T-helper 2 cell (primary cell): Measurements from ENCODE around the gene HSPA1L.
"Not testable (repeated sequence)": the region's sequence is repeated elsewhere in the genome, so short reads cannot be mapped to it uniquely, and the experiment has no call there.

Experiments
- DNase-seq, 5 experiments: peaks; one replicate each; pipeline versions ENCODE4 v3.0.0 to v3.0.0-alpha.2; 2012 to 2022
- total RNA-seq, 2 donors: gene quantifications; one replicate each; lab custom pipeline; 2026; lab: John Stamatoyannopoulos, UW

The HSPA1L gene
- 4.4 to 14.1 reads per million in 2 donors for total RNA-seq

DNA sequence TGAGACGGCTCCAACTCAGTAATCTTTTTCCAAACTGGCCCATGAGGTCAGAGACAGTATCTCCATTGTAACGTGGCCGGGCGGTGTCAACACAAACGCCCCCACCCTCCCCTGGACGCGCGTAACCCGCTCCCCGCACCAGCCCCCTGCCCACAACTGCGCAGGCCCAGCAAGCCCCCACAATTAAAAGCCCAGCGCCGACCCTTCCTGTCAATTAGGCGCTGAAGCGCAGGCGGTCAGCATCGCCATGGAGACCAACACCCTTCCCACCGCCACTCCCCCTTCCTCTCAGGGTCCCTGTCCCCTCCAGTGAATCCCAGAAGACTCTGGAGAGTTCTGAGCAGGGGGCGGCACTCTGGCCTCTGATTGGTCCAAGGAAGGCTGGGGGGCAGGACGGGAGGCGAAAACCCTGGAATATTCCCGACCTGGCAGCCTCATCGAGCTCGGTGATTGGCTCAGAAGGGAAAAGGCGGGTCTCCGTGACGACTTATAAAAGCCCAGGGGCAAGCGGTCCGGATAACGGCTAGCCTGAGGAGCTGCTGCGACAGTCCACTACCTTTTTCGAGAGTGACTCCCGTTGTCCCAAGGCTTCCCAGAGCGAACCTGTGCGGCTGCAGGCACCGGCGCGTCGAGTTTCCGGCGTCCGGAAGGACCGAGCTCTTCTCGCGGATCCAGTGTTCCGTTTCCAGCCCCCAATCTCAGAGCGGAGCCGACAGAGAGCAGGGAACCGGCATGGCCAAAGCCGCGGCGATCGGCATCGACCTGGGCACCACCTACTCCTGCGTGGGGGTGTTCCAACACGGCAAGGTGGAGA is at the start of gene HSPA1L, which contains the start of gene HSPA1A:
Gene HSPA1L, minus strand, starts transcription at position 259 of the 814 bp plus-strand sequence. CDS start 3,311 bp downstream, outside the sequence.
Gene HSPA1A, plus strand, starts transcription at position 519 of the 814 bp plus-strand sequence. Its CDS starts 214 bp downstream, at position 733.
- DNase-seq = peak in 4 of 5 experiments; percentile 34 to 84 (median 43)

DNA sequence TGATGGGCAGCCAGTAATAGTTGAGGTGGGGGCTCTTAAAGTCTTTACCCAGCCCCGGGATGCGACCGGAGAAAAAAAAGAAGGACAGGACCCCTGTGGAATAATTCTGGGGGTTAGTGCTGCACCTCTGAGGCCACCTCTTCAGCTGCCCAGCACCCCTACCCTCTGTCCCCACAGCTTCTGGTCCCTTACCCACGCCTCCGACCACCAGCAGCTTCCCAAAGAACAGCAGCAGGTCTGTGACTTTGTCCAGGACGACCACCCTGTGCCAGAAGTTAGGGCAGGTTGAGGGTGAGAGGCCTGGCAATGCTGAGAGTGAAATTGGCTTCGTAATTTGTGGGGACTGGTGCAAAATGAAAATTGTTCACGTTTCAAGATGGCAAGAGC is 49.7 kb upstream of the HSPA1L start:
- DNase-seq = no peak

DNA sequence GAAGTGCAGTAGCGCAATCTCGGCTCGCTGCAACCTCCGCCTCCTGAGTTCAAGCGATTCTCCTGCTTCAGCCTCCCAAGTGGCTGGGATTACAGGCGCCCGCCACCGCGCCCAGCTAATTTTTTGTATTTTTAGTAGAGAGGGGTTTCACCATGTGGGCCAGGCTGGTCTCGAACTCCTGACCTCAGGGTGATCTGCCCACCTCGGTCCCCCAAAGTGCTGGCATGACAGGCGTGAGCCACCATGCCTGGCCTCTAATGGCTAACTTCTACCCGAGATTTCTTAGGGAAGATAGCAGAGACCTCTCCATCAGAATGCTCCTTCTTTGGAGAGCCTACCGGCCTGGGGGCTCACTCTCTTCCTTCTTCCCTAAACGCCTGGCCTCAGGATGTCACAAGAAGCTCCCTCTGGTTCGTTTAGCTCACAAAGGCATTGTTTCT is 49.1 kb upstream of the HSPA1L start:
- not testable (repeated sequence) for DNase-seq

DNA sequence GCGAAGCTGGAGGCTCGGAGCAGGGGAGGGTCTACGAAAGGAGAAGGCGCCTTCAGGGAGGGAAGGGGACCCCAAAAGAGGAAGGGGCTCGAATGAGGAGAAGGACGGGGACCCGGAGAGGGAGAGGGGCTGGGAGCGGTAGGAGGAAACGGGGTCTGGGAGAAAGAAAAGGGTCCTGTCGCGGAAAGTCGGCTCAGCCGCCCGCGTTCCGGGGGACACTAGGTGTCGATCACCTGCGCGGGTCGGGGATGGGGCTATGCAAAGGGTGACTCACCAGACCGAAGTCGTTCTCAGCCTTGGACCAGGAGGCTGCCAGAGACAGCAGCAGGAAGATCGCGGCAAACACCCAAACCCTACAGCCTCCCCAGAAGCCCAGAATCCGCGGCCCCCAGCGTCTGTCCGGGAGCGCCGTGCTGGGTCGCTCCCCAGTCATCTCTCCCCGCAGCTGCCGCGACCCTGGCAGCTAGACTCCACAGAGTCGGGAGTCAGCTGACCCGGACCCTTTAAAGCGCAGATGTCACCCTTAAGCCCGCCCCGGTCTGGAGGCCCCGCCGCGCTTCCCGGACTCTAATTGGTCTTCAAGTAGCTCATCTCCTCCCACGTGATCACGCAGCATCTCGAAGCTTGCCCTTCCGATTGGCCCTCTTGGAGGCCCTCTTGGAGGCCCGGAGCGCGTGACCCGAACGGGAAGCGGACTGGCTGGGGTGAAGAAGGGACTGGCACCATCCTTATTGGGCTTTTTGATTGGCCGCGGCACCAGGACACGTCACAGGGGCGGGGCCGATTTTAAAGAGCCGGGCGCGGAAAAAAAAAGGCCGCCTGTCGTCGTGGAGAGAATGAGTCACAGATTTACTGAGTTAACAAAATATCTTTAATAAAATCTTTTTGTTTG is 47.5 kb upstream of the HSPA1L start, which contains the start of gene NEU1:
Gene NEU1, minus strand, starts transcription at position 478 of the 892 bp plus-strand sequence. Its CDS starts 45 bp downstream, at position 433.
- peak; percentile 97 to 100 (median 100) for DNase-seq

DNA sequence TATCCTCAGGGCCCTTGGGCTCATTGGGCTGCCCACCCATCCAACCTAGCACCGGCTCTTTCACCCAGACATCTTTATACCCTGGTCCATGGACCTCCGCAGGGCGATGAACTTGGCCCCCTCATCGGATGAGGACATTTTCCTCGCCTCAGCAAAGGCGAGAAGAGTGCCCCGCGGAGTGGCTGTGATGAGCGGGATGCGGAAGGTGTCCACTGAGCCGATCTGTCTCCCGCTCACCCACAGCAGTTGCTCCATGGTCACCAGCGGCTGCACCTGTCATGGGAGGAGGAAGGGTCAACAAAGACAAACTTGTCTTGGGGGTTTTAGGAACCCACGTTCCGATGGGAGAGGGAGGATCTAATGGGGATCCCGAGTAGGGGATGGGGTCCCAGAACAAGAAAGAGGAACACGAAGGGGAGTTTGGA is 46.8 kb upstream of the HSPA1L start:
- no peak for DNase-seq

DNA sequence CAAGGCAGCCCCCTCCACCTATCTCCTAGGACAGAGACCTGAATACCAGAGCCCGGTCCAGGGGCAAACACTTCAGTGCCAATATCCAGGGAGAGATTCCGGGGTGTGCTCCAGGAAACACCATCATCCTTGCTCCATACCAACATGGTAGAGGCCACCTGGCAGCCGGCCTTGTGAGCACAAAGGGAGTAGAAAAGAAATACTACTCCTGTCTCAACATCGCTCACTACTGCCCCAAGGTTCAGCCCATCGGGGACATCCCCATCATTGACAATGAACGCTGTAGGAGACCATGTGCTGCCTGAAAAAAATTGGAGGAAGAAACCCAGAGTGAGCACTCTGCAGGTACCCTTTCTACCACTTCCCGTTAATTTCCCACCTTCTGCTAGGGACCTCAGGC is 46.1 kb upstream of the HSPA1L start:
- no peak for DNase-seq

DNA sequence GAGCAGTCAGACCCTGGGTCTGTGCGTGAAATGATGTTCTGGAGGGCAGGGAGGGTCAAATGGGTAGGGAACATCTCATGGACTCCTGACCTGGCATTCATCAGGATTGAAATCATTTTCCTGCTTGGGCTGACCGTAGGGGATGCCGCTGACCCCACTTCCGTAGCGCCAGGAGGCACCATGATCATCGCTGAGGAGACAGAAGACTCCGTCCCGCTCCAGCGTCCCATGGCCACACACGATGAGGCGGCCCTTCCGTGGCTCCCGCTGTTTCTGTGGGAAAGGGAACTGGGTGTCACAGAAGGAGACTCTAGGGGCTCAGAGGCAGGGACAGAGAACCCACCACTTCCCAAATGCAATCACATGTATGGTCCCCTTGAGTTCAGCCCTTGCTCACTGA is 45.3 kb upstream of the HSPA1L start:
- no peak for DNase-seq

DNA sequence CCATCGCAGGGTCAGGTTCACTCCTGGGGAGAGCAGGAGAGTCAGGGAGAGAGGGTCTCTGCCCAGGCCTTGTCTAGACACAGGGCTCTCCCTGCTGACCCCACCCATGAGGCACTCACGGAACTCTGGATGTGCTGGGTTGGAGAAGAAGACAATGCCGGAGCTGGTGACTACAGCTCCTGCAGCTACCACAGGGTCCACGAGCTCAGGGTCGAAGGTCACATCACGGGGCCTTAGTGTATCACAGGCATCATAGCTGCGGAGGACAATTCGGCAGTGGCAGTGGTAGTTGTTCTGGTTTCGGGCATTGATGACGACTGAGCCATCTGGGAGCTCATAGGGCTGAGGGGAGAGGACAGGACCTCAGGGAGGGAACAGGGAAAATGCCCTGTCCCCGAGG is 44.8 kb upstream of the HSPA1L start:
- DNase-seq = no peak

DNA sequence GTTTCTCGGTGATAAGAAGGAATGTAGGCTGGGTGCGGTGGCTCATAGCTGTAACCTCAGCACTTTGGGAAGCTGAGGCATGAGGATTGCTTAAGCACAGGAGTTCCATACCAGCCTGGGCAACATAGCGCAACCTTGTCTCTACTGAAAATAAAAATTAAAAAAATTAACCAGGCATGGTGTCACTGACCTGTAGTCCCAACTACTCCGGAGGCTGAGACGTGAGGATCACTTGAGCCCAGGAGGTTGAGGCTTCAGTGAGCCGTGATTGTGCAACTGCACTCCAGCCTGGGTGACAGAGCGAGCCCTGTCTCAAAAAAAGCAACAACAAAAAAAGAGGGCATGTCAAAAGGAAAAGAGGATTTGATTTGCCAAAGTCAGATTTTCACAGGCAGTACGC is 43.6 kb upstream of the HSPA1L start:
- no peak for DNase-seq

DNA sequence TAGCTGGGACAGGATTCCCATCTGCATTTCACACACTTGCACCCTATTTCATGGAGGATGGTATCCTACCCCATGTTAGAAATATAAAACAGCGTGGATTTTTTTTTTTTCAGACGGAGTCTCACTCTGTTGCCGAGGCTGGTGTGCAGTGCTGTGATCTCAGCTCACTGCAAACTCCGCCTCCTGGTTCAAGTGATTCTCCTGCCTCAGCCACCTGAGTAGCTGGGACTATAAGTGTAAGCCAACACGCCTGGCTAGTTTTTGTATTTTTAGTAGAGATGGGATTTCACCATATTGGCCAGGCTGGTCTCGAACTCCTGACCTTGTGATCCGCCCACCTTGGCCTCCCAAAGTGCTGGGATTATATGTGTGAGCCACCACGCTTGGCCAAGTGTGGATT is 42.7 kb upstream of the HSPA1L start:
- DNase-seq = not testable (repeated sequence)

DNA sequence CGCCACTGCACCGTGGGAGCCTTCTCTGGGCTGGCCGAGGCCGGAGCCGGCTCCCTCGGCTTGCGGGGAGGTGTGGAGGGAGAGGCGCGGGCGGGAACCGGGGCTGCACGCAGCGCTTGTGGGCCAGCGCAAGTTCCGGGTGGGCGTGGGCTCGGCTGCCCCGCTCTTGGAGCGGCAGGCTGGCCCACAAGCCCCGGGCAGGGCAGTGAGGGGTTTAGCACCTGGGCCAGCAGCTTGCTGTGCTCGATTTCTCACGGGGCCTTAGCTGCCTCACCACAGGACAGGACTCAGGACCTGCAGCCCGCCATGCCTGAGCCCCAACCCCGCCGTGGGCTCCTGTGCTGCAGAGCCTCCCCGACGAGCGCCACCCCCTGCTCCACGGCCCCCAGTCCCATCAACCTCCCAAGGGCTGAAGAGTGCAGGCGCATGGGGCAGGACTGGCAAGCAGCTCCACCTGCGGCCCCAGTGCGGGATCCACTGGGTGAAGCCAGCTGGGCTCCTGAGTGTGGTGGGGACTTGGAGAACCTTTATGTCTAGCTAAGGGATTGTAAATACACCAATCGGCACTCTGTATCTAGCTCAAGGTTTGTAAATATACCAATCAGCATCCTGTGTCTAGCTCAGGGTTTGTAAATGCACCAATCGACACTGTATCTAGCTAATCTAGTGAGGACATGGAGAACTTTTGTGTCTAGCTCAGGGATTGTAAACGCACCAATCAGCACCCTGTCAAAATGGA is 37.1 kb upstream of the HSPA1L start:
- not testable (repeated sequence) for DNase-seq

DNA sequence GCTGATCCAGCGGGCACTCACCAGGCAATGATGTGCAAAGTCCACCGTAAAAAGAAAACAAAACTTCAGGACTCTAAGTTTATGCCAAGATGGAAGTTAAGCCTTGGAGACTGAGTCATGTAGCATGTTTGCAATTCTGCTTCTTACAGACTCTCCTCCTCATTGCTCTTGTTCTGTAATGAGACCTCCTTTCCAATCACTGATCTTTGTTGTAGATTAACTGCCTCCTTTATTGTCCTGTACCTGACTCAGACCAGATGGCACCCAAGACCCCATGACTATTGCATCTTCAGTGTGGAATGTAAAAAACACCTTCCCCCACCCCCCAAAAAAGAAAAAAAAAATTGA is 36.4 kb upstream of the HSPA1L start:
- DNase-seq = no peak

DNA sequence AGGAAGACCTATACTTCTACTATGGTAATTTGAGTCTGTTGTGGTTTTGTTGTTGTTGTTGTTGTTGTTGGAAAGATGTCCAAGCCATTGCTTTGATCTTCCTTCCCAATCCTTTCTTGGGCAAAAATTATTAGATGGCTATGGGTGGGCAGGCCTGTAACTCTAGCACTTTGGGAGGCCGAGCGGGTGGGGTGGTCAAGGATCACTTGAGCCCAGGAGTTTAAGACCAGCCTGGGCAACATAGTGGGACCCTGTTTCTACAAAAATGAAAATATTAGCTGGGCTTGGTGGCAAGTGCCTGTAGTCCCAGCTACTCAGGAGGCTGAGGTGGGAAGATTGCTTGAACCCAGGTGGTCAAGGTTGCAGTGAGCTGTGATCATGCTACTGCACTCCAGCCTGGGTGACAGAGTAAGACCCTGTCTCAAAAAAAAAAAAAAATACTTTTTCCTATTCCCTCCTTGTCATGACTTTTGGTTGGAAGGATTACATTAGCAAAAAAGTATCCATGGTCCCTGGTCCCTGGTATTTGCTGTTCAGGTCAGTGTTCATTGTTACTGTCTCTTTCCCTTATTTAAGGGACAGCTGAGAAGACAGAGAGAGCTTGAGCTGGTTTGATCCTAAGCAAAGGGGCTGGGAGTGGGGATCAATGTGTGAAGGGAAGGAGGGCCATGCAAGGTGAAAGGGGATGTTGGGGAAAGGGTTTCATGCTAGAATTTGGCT is 35.8 kb upstream of the HSPA1L start:
- DNase-seq = no peak

DNA sequence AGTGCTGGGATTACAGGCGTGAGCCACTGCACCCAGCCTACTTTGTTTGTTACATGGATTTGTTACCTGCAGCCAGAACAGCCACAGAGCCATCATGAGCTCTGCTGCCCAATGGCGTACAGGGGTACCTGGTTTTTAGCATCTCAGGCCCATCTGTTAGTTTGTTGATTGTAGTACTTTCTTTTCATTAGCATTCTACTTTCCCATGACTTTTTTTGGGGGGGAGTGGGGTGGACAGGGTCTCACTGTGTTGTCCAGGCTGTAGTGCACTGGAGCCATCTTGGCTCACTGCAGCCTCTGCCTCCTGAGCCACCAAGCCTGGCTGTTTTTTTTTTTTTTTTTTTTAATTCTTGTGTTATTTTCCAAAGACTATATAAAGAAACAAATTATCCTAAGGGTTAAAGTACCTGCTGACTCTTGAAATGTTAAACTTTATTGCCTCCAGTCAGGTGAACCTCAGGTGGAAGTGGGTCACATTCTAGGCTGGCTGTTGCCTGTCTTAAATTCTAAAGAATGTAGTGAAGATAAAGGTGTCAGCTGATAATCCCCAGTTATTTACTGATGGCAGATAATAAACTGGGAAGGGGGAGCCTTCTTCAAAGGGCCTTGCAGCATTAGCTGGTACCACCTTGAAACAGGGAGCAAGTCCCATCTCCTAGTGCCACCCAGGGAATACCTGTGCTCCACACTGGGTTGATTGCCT is 32.3 kb upstream of the HSPA1L start:
- DNase-seq = no peak

DNA sequence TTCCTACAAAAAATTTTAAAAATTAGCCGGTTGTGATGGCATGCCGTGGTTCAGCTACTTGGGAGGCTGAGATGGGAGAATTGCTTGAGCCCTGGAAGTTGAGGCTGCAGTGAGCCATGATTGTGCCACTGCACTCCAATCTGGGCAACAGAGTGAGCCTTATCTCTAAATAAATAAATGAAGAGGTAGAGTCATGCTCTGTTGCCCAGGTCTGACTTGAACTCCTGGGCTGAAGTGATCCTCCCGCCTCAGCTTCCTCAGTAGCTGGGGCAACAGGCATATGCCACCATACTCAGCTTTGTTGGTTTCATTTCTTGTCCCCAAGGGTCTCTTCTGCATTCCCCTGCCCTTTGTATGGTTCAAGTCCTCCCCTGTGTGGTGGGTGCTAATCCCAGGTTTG is 29.4 kb upstream of the HSPA1L start:
- DNase-seq = no peak

DNA sequence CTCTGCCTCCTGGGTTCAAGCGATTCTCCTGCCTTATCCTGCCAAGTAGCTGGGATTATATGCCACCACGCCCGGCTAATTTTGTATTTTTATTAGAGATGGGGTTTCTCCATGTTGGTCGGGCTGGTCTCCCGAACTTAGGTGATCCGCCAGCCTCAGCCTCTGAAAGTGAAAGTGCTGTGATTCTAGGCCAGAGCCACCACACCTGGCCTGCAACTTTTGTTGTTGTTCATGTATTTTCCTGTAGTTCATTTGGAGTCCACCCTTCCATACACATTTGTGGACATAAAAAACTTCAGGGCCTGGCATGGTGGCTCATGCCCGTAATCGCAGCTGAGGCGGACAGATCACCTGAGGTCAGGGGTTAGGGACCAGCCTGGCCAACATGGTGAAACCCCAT is 27.0 kb upstream of the HSPA1L start:
- no peak for DNase-seq

DNA sequence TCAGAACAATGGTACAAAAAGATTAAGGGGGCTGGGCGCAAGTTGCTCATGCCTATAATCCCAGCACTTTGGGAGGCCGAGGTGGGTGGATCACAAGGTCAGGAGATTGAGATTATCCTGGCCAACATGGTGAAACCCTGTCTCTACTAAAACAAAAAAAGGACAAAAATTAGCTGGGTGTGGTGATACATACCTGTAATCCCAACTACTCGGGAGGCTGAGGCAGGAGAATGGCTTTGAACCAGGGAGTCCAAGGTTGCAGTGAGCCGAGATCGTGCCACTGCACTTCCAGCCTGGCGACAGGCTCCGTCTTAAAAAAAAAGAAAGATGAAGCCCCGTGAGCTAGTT is 24.7 kb upstream of the HSPA1L start:
- not testable (repeated sequence) for DNase-seq

DNA sequence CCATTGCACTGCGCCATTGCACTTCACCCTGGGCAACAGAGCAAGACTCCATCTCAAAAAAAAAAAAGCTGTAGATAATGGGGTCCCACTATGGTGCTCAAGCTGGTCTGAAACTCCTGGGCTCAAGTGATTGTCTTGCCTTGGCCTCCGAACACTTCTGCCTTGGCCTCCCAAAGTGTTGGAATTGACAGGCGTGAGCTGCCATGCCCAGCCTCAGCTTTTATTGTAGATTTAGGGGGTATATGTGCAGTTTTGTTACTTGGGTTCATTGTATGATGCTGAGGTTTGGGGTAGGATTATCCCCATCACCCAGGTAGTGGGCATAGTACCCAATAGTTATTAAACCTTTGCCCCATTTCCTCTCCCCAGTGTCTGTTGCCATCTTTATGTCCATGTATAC is 23.9 kb upstream of the HSPA1L start:
- no peak for DNase-seq

DNA sequence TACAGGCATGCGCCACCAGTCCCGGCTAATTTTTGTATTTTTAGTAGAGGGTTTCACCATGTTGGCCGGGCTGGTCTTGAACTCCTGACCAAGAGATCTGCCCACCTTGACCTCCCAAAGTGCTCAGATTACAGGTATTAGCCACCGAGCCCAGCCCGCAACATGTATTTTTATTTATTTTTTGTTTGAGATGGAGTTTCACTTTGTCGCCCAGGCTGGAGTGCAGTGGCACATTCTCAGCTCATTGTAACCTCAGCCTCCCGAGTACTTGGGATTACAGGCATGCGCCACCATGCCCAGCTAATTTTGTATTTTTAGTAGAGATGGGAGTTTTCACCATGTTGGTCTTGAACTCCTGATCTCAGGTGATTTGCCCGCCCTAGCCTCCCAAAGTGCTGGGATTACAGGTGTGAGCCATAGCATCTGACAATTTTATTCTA is 23.1 kb upstream of the HSPA1L start:
- DNase-seq = not testable (repeated sequence)

DNA sequence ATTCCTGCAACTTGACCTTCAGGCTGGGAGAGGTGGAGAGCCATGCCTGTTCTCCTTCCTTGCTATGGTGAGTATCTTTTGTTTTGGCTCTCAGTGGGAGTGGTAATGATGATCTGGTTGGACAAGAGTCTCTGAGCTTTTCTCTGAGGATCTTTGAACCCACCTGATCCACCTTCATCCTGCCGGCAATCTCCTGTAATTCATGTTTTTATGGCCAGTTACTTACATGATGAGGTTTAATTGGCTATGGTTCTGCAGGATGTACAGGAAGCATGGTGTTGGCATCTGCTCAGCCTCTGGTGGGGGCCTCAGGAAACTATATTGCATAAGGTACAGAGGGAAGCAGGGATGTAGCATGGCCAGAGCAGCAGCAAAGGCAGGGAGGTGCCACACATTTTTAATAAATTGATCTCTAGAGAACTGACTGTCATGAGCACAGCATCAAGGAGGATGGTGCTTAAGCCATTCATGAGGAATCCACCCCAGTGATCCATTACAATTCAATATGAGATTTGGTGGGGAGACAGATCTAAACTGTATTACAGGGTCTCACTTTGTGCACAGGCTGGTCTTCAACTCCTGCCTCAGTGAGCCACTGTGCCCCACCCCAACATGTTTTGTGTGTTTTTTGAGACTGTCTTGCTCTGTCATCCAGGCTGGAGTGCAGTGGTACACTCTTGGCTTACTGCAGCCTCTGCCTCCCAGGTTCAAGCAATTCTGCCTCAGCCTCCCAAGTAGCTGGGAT is 22.5 kb upstream of the HSPA1L start:
- DNase-seq = no peak
